OCI-LY1 (cell line): ENCODE results near the gene HDAC1.

Source experiments
- EZH2 ChIP-seq: fragments of 200-600 bp; sonication (generic), shearing (Covaris generic); IDR thresholded peaks from 2 replicates; pipeline ENCODE4 v1.8.0; 2017; ENCODE audit warnings: borderline replicate concordance, mixed run types, mild to moderate bottlenecking, antibody characterized with exemption, low read length, moderate library complexity, mixed read lengths
- TF ChIP-seq, protein P1 (sequence below): fragments of 200-600 bp; sonication (generic), shearing (Covaris generic); IDR thresholded peaks from 2 replicates; pipeline ENCODE4 v1.5.1; 2017; ENCODE audit warnings: mild to moderate bottlenecking, antibody characterized with exemption, low read length, moderate library complexity, mixed read lengths

DNA sequence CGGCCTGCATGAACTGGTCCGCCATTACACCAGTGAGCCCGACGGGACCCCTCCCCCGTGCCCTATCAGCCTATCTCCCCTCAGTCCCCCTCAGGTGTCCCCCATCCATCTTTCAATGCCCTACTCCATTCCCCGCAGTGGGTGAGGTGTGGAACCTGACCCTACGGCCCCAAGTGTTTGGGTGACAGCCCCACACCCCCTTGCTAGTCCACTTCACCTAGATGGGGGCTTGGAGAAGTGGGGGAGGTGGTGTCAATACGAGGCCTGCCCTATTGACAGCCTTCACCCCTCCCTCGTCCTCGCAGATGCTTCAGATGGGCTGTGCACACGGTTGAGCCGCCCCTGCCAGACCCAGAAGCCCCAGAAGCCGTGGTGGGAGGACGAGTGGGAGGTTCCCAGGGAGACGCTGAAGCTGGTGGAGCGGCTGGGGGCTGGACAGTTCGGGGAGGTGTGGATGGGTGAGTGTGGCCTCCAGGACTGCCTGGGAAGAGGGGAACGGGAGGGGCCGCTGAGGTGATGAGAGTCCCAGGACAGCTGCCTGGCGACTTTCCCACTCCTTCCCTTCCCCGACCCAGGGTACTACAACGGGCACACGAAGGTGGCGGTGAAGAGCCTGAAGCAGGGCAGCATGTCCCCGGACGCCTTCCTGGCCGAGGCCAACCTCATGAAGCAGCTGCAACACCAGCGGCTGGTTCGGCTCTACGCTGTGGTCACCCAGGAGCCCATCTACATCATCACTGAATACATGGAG is 15.7 kb upstream of the HDAC1 start:
- no peak for TF ChIP-seq EZH2
- TF ChIP-seq, protein P1, sequence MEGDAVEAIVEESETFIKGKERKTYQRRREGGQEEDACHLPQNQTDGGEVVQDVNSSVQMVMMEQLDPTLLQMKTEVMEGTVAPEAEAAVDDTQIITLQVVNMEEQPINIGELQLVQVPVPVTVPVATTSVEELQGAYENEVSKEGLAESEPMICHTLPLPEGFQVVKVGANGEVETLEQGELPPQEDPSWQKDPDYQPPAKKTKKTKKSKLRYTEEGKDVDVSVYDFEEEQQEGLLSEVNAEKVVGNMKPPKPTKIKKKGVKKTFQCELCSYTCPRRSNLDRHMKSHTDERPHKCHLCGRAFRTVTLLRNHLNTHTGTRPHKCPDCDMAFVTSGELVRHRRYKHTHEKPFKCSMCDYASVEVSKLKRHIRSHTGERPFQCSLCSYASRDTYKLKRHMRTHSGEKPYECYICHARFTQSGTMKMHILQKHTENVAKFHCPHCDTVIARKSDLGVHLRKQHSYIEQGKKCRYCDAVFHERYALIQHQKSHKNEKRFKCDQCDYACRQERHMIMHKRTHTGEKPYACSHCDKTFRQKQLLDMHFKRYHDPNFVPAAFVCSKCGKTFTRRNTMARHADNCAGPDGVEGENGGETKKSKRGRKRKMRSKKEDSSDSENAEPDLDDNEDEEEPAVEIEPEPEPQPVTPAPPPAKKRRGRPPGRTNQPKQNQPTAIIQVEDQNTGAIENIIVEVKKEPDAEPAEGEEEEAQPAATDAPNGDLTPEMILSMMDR = no peak
